Skeletal muscle cell (primary cell): Measurements from ENCODE around the gene POU2F2.
"Not testable (repeated sequence)": the region's sequence is repeated elsewhere in the genome, so short reads cannot be mapped to it uniquely, and the experiment has no call there.

Source experiments
- DNase-seq: peaks from one replicate; pipeline ENCODE4 v3.0.0-alpha.2; 2010; ENCODE audit warnings: low read depth
- H3K4me3 ChIP-seq: 2 replicates; pipeline ENCODE4 v1.5.1; 2011; ENCODE audit warnings: low read depth, mild to moderate bottlenecking, control low read depth, low read length, moderate library complexity

The POU2F2 gene

GRCh38 chr19:42110658-42111057 is 21.6 kb downstream of the POU2F2 start:
- H3K4me3 ChIP-seq: no peak overlapping the region
- no peak for DNase-seq

DNA sequence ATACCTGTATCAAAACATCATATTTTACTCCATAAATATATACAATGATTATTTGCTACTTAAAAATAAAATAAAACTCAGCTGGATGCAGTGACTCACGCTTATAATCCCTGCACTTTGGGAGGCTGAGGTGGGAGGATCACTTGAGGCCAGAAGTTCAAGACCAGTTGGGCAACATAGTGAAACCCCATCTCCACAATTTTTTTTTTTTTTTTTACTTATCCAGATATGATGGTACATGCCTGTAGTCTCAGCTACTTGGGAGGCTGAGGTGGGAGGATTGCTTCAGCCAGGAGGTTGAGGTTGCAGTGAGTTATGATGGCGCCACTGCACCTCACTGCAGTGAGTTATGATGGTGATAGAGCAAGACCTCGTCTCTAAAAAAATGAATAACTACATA is 22.4 kb downstream of the POU2F2 start:
- no peak overlapping the region for H3K4me3 ChIP-seq
- DNase-seq: no peak

GRCh38 chr19:42108527-42109389 is 23.5 kb downstream of the POU2F2 start:
- DNase-seq: peak; percentile 69
- H3K4me3 ChIP-seq: no peak overlapping the region

DNA sequence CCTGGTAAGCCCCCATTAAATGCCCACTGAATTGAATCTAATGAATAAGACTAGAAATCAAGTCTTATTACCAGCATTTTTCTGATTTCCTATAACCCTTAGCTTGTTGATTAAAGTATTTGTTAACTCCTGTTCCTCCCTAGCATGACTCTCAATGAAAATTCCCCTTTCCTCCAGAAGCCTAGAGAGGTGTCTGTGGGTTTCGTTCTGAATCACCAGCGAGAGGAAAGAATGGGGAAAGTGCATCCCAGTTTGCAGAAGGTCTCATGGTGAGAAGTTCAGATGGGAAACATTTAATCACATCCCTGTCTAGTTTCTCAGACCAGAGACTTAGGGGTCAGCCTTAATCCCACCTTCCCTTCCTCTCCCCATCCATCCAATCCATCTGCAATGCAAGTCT is 26.9 kb downstream of the POU2F2 start:
- no peak overlapping the region for H3K4me3 ChIP-seq
- DNase-seq: no peak

GRCh38 chr19:42102877-42103276 is 29.4 kb downstream of the POU2F2 start:
- no peak for DNase-seq
- no peak overlapping the region for H3K4me3 ChIP-seq

DNA sequence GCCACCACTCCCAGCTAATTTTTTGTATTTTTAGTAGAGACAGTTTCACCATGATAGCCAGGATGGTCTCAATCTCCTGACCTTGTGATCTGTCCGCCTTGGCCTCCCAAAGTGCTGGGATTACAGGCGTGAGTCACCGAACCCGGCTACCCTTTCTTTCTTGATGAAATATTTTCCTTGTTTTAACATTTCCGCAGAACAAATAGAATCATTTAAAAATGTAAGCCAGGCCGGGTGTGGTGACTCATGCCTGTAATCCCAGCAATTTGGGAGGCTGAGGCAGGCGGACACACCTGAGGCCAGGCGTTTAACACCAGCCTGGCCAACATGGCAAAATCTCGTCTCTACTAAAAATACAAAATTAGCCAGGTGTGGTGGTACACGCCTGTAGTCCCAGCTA is 32.0 kb downstream of the POU2F2 start:
- H3K4me3 ChIP-seq, DNase-seq: not testable (repeated sequence)

DNA sequence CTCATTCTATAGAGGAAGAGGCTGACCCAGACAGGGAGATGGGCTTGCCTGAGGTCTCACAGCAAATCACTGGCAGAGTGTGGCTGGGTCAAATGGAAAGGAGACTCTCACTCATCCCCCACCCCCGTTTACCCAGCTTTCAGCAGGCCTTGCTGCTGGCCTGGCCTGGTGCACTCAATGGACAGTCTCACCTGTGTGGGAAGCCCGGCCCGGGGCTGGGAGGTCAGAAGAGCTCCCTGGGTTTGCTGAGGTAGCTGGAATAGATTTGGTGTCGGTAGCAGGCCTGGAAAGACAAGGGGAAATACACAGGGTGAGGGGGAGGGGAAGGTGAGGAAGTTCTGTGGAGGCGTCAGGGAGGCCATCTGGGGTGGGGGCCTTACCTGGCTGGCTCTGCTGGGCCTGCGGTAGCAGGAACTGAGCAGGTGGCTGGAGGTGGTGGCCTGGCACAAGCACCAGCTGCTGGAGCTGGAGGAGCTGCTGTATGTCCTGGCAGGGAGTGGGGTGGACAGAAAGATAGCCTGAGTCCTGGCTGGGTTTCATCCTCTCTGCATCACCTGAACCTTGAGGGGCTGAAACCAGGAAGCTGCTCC is 32.8 kb downstream of the POU2F2 start:
- DNase-seq: no peak
- no peak overlapping the region for H3K4me3 ChIP-seq

DNA sequence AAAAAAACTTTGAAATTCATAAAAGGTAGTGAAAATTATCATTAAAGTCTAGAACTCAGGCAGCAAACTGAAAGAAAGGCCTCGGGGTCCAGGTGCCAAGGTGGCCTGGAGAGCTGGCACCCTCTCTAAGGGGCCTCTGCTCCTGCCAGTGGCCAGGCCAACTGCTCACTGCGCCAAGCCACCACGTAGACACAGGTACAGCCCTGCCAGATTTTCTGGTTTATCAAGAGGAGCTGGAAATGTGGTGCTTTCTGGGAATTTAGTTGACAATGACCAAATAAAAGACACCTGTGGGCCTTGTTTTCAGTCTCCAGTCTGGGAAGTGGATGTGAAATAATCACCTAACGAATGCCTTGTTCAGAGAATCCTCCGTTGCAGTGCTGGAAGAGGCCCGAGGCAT is 33.5 kb downstream of the POU2F2 start:
- no peak overlapping the region for H3K4me3 ChIP-seq
- DNase-seq: no peak

GRCh38 chr19:42097461-42097860 is 34.8 kb downstream of the POU2F2 start:
- no peak for DNase-seq
- H3K4me3 ChIP-seq: no peak overlapping the region

- H3K4me3 ChIP-seq: no peak overlapping the region
- no peak for DNase-seq
Observed at GRCh38 chr19:42096255-42096837, 35.9 kb downstream of the POU2F2 start.

- DNase-seq: no peak
Observed at GRCh38 chr19:42095814-42096230, 36.4 kb downstream of the POU2F2 start.

DNA sequence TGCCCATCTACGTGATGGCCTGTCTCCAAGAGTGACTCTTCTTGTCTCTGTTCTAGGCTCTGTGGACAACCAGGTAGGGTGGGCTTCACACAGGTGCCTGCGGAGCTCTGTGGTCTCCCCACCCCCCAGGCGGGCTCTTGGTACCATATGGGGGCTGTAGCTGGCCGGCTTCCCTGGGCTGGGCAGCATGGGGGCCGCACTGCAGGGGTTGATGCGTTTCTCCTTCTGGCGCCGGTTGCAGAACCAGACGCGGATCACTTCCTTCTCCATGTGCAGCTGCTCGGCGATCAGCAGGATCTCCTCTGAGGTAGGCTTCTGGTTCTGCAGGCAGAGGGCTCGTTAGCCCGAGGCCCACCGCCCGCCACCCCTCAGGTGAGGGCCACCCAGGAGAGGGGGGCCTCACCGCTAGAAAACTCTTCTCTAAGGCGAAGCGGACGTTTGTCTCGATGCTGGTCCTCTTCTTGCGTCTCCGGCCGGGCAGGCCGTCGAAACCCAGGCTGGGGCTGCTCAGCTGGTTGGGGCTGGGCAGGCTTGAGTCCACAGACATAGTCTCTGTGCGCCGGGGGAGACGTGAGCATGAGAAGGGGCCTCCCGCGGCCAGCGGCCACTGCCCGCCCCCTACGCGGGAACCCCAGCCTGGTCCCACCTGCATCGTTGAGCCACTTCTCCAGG is 37.0 kb downstream of the POU2F2 start:
- DNase-seq: no peak
- H3K4me3 ChIP-seq: no peak overlapping the region

More at GRCh38 chr19:42095814-42096230, 36.4 kb downstream of the POU2F2 start:
- no peak overlapping the region for H3K4me3 ChIP-seq

DNA sequence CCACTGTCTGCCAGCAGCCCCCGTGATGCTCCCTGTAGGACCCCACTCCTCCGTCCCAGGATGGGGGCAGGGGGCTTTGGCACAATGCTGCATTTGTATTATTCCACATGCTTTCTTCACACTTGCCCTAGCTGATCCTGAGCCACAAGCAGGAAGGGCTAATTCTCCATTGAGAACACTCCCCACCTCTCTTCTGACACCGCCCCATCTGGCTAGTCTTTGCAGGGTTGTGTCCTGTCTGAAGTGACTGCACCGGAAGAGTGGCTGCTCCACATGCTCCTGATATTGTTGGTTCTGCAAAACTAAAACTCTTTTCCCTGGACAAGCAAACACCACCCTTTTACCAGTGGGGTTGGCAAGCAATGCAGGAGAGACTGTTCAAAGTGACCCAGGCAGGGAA is 38.3 kb downstream of the POU2F2 start:
- DNase-seq: no peak

GRCh38 chr19:42093505-42093904 is 38.7 kb downstream of the POU2F2 start:
- H3K4me3 ChIP-seq: no peak overlapping the region
- DNase-seq: no peak

More for the DNA sequence above, 38.3 kb downstream of the POU2F2 start:
- H3K4me3 ChIP-seq: no peak overlapping the region

DNA sequence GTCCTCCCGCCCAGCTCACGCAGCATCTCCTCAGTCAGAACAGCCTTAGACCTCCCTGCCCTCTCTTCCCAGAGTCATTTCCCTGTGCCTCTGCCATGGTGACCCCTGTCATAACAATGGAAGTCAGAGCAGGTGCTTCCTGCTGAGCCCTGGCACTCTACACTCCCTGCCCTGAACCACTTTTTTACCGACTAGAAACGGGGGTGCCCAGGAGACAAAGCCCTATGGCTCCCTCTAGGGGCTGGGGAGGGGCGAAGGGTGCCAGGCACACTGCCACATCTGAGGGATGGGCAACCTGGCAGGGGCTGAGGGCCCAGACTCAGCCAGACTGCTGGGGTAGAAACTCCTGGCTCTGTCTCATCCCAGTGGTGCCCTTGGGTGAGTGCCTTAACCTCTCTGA is 39.9 kb downstream of the POU2F2 start:
- no peak for DNase-seq
- no peak overlapping the region for H3K4me3 ChIP-seq

GRCh38 chr19:42091742-42092141 is 40.5 kb downstream of the POU2F2 start:
- DNase-seq: no peak

DNA sequence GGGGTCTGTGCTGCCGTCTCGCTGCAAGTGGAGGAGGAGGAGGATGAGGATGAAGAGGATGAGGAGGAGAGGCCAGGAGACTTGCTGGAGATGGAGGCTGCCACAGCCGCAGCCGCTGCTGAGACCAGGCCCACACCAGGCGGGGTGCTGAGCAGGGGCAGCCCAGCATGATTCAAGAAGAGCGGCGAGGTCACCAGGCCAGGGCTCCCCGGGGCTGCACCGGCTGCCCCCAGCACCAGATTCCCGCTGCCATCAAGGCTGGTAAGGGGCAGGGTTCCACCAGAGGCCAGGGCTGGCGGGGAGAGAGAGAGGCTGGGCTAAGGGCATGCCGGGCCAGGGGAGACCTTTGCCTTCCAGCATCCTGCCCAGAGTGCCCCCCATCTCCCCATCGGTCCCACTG is 40.9 kb downstream of the POU2F2 start:
- no peak for DNase-seq
- H3K4me3 ChIP-seq: no peak overlapping the region

More at GRCh38 chr19:42091742-42092141, 40.5 kb downstream of the POU2F2 start:
- no peak overlapping the region for H3K4me3 ChIP-seq

GRCh38 chr19:42090672-42091071 is 41.6 kb downstream of the POU2F2 start:
- DNase-seq: no peak
- no peak overlapping the region for H3K4me3 ChIP-seq

DNA sequence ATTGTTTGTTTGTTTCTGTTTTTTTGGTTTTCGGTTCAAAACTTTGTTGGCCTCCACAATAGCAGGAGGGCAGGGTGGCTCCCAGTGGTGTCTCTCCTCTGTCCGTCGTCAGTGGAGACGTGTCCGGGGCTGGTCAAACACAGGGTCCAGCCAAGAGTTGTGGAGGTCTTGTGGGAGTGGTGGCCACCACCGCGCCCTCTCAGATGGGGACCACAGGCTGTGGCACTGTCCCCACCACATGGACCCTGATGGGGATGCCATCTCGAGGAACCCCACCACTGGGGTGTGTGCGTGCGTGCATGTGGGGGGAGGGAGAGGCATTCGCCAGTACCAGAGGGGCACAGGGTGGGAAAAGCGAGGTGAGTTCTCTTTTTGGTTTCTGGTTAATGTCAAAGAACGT is 42.5 kb downstream of the POU2F2 start:
- no peak for DNase-seq
- H3K4me3 ChIP-seq: no peak overlapping the region

- H3K4me3 ChIP-seq: no peak overlapping the region
- DNase-seq: no peak
Observed at GRCh38 chr19:42089191-42089750, 43.0 kb downstream of the POU2F2 start.
